SU-DHL-6 (cell line): ENCODE measurements around the gene ZNF792.

Source experiments
- H2AFZ ChIP-seq: fragments of 200-600 bp; sonication (generic); 2 replicates; pipeline ENCODE4 v1.6.1; 2014; ENCODE audit warnings: low read depth, mild to moderate bottlenecking, moderate library complexity, mixed read lengths, antibody characterized with exemption, low read length; ENCODE audit not compliant: severe bottlenecking
- H3F3A ChIP-seq: fragments of 200-600 bp; shearing (Covaris generic); 2 replicates; pipeline ENCODE4 v1.6.0; 2016; ENCODE audit warnings: antibody characterized with exemption, mild to moderate bottlenecking; ENCODE audit not compliant: insufficient read depth
- H3K27ac ChIP-seq: fragments of 200-600 bp; sonication (generic); 2 replicates; pipeline ENCODE4 v1.5.1; 2016; ENCODE audit warnings: low read depth, mild to moderate bottlenecking, low read length, moderate library complexity, mixed read lengths
- H3K27me3 ChIP-seq: fragments of 200-600 bp; sonication (generic), shearing (Covaris generic); 2 replicates; pipeline ENCODE4 v1.6.0; 2014; ENCODE audit warnings: mild to moderate bottlenecking, low read length
- H3K36me3 ChIP-seq: fragments of 200-600 bp; sonication (generic); 2 replicates; pipeline ENCODE4 v1.6.1; 2014; ENCODE audit warnings: mild to moderate bottlenecking, low read length, mixed read lengths
- H3K4me2 ChIP-seq: fragments of 300-600, 200-600 bp; shearing (Covaris generic), sonication (generic); 2 replicates; pipeline ENCODE4 v1.6.0; 2014; ENCODE audit warnings: low read length, low read depth, mild to moderate bottlenecking; ENCODE audit not compliant: poor library complexity, severe bottlenecking
- H3K4me3 ChIP-seq: fragments of 200-600 bp; sonication (generic); 2 replicates; pipeline ENCODE4 v1.5.1; 2014; ENCODE audit warnings: antibody characterized with exemption, low read length, mild to moderate bottlenecking, mixed read lengths; ENCODE audit not compliant: insufficient read depth, poor library complexity, severe bottlenecking
- H3K79me2 ChIP-seq: fragments of 200-600 bp; sonication (generic); 2 replicates; pipeline ENCODE4 v1.6.1; 2014; ENCODE audit warnings: mild to moderate bottlenecking, low read length, moderate library complexity; ENCODE audit not compliant: insufficient read depth
- H3K9ac ChIP-seq: fragments of 200-600 bp; sonication (generic); 2 replicates; pipeline ENCODE4 v1.7.0; 2014; ENCODE audit warnings: mild to moderate bottlenecking, low read length
- H3K9me2 ChIP-seq: fragments of 200-600 bp; sonication (generic); replicated peaks from 2 replicates; pipeline ENCODE4 v1.6.1; 2014; ENCODE audit warnings: low read length; ENCODE audit not compliant: insufficient read depth
- H3K9me3 ChIP-seq: fragments of 200-600 bp; sonication (generic); 2 replicates; pipeline ENCODE4 v1.6.1; 2014; ENCODE audit warnings: low read length, mixed read lengths; ENCODE audit not compliant: insufficient read depth
- H4K20me1 ChIP-seq: fragments of 200-600 bp; sonication (generic); 2 replicates; pipeline ENCODE4 v1.6.1; 2014; ENCODE audit warnings: low read depth, mild to moderate bottlenecking, antibody characterized with exemption, low read length, moderate library complexity, mixed read lengths
- EZH2phosphoT487 ChIP-seq: fragments of 200-600 bp; sonication (generic), shearing (Covaris generic); conservative IDR thresholded peaks from 2 replicates; pipeline ENCODE4 v1.6.1; 2018; ENCODE audit warnings: mild to moderate bottlenecking, antibody characterized with exemption, low read length, moderate library complexity, mixed read lengths
- TF ChIP-seq, protein P1 (sequence below): fragments of 200-600 bp; sonication (generic); IDR thresholded peaks from one replicate; pipeline ENCODE4 v1.5.1; 2017; ENCODE audit warnings: antibody characterized with exemption, mild to moderate bottlenecking, low read length, moderate library complexity; ENCODE audit not compliant: insufficient read depth, poor library complexity, severe bottlenecking

The ZNF792 gene

DNA sequence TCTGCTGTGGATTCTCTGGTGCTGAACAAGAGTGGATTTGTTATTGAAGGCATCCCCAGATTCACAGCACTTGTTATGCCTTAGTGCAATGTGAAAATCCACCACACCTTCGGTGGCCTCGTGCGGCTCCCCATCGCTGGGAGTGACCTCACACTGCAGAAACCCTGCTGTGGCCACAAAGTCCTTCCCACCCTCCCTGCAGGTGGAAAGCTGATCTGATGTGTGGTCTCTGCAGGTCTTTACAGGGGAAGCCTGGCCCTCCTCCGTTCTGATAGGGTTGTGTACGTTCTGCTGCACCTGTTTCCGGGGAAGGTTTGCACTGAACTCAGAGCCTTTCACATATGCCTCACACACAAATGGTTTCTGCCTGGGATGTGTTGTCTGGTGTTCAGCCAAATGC lies 5.0 kb downstream of the ZNF792 start:
- Histone ChIP-seq H3K9me2 (no peaks in the 10 kb centered on the region), H3K36me3 (peaks cover 22% of the 10 kb centered on the region), H3K27me3 (no peaks in the 10 kb centered on the region), H3K27ac (no peak overlapping the region), H3K79me2 (no peaks in the 10 kb centered on the region), H2AFZ (no peak overlapping the region), H3K9ac (no peak overlapping the region), H4K20me1 (no peaks in the 10 kb centered on the region), H3K4me3 (no peak overlapping the region), H3F3A (no peaks in the 10 kb centered on the region), H3K9me3 (peaks cover 32% of the 10 kb centered on the region), H3K4me2 (no peak overlapping the region)
- no peak for TF ChIP-seq EZH2phosphoT487
- TF ChIP-seq, protein P1, sequence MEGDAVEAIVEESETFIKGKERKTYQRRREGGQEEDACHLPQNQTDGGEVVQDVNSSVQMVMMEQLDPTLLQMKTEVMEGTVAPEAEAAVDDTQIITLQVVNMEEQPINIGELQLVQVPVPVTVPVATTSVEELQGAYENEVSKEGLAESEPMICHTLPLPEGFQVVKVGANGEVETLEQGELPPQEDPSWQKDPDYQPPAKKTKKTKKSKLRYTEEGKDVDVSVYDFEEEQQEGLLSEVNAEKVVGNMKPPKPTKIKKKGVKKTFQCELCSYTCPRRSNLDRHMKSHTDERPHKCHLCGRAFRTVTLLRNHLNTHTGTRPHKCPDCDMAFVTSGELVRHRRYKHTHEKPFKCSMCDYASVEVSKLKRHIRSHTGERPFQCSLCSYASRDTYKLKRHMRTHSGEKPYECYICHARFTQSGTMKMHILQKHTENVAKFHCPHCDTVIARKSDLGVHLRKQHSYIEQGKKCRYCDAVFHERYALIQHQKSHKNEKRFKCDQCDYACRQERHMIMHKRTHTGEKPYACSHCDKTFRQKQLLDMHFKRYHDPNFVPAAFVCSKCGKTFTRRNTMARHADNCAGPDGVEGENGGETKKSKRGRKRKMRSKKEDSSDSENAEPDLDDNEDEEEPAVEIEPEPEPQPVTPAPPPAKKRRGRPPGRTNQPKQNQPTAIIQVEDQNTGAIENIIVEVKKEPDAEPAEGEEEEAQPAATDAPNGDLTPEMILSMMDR = no peak

DNA sequence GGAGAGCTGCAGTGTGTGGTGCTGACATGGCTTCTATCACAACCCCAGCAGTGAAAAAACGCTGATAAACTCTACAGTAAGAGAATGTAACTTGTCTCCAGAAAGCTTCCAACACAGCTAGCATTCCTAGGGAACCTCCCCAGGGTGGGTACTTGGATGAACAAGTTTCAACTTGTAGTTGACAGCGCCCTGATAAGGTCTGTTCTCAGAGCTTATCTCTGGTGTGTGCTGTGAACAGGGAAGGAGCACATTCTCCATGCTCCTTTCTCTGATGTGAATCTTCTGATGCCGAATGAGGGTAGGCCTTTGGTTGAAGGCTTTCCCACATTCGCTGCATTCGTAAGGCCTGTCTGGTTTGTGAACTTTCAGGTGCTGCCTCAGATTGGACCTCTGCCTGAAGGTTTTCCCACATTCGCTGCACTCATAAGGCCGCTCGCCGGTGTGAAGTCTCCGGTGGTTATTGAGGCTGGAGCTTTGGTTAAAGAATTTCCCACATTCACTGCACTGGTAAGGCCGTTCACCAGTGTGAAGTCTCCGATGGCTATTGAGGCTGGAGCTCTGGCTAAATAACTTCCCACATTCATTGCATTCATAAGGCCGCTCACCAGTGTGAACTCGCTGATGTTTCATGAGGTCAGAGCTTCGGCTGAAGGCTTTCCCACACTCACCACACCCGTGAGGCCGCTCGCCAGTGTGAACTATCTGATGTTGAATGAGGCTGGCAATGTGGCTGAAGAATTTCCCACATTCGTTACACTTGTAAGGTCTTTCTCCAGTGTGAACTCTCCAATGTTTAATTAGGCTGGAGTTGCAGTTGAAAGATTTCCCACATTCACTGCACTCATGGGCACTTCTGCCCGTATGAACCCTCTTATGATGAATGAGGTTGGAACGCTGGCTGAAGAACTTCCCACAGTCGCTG lies 5.9 kb downstream of the ZNF792 start:
- no peaks in the 10 kb centered on the region for H3F3A ChIP-seq
- no peaks in the 10 kb centered on the region for H4K20me1 ChIP-seq
- H3K9me3 ChIP-seq = peaks cover 41% of the 10 kb centered on the region
- H3K9ac ChIP-seq = no peak overlapping the region
- H3K79me2 ChIP-seq = no peaks in the 10 kb centered on the region
- H3K36me3 ChIP-seq = peaks cover 27% of the 10 kb centered on the region
- no peak overlapping the region for H3K4me2 ChIP-seq
- H3K27me3 ChIP-seq = no peaks in the 10 kb centered on the region
- TF ChIP-seq, protein P1 = no peak
- no peak for TF ChIP-seq EZH2phosphoT487
- no peak overlapping the region for H3K4me3 ChIP-seq
- no peaks in the 10 kb centered on the region for H3K9me2 ChIP-seq
- H2AFZ ChIP-seq = no peak overlapping the region
- H3K27ac ChIP-seq = no peak overlapping the region

DNA sequence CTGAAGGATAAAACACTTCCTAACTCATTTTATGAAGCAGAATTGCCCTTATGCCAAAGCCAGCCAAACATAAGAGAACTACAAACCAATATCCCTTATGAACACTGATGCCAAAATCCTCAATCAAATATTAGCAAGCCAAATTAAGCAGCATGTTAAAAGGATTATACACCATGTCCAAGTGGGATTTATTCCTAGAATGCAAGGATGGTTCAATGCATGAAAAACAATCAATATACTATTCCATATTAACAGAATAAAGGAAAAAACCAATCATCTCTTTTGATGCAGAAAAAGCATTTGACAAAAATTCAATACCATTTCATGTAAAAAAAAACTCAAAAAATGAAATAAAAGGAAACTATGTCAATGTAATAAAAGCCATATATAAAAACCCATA lies 10.9 kb downstream of the ZNF792 start:
- no peak overlapping the region for H2AFZ ChIP-seq
- no peaks in the 10 kb centered on the region for H4K20me1 ChIP-seq
- H3K27me3 ChIP-seq = no peaks in the 10 kb centered on the region
- H3K9me3 ChIP-seq = peaks cover 30% of the 10 kb centered on the region
- H3K27ac ChIP-seq = no peak overlapping the region
- H3F3A ChIP-seq = no peaks in the 10 kb centered on the region
- no peaks in the 10 kb centered on the region for H3K9me2 ChIP-seq
- TF ChIP-seq, protein P1 = no peak
- no peak for TF ChIP-seq EZH2phosphoT487
- no peak overlapping the region for H3K9ac ChIP-seq
- peaks cover 13% of the 10 kb centered on the region; the same call in 1 of the 2 replicates for H3K36me3 ChIP-seq
- no peak overlapping the region for H3K4me2 ChIP-seq
- H3K79me2 ChIP-seq = no peaks in the 10 kb centered on the region
- no peak overlapping the region for H3K4me3 ChIP-seq
